Activated naive CD4-positive, alpha-beta T cell treated with Interleukin-2 at 50 U/mL for 16 hours (primary cell): ENCODE data around the gene B4GALT5.
"Not testable (repeated sequence)": the region's sequence is repeated elsewhere in the genome, so short reads cannot be mapped to it uniquely, and the experiment has no call there.

Experiments used
- DNase-seq: peaks from one replicate; pipeline ENCODE4 v3.0.0-alpha.2; 2020

Gene B4GALT5

DNA sequence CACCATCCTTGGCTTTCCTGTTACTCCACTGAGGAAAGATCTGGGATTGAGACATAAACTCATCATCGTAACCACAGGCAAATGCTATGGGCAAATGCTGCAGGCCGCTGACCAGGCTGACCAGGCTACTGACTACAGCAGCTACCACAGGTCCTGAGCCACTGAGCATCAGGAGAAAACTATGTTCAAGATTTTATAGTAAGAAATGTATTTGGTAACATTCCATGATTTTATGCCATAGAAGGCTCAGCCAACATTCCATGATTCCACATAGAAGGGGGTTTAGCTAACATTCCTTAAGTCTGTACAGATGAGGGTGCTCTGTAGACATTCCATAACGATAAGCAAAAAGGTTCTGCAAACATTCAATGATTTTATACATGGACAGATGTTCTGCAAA is 16.1 kb upstream of the B4GALT5 start:
- no peak for DNase-seq

DNA sequence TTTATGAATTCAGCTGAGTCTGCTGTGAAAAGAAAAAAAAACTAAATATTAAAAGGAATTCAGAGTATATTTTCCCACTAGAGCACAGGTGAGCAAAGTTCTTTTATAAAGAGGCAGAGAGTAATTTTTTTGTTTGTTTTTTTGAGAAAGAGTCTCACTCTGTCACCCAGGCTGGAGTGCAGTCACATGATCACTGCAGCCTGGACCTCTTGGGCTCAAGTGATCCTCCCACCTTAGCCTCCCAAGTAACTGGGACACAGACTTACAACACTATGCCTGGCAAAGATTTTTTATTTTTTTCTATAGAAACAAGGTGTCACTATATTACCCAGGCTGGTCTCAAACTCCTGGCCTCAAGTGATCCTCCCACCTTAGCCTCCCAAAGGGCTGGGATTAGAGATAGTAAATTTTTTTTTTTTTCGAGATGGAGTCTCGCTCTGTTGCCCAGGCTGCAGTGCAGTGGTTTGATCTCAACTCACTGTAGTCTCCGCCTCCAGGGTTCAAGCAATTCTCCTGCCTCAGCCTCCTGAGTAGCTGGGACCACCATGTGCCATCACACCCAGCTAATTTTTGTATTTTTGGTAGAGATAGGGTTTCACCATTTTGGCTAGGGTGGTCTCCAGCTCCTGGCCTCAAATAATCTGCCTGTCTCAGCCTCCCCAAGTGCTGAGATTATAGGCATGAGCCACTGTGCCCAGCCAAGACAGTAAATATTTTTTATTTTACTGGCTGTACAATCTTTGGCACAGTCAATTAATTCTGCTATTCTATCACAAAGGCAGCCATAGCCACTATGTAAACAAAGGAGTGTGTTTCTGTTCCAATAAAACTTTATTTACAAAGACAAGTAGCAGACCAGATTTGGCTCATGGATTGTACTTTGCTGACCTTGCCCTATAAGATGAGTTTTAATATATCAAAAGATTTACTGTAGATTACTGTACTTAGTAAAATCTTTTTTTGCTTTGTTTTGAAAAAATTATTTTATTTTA is 14.5 kb upstream of the B4GALT5 start:
- no peak for DNase-seq

DNA sequence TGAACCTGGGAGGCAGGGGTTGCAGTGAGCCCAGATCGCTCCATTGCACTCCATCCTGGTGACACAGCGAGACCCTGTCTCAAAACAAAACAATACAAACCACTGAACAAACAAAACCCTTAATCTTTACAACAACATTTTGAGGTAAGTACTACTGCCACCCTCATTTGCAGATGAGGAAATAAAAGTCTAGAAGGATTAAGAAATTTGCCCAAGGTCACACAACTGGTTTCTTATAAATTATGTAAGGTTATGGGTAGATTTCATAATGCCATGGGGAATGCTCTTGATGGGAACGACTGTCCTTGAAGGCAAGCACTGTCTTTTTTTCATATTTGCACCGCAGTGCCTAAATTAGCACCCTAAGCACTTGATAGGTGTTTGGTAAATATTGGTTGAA is 13.8 kb upstream of the B4GALT5 start:
- no peak for DNase-seq

DNA sequence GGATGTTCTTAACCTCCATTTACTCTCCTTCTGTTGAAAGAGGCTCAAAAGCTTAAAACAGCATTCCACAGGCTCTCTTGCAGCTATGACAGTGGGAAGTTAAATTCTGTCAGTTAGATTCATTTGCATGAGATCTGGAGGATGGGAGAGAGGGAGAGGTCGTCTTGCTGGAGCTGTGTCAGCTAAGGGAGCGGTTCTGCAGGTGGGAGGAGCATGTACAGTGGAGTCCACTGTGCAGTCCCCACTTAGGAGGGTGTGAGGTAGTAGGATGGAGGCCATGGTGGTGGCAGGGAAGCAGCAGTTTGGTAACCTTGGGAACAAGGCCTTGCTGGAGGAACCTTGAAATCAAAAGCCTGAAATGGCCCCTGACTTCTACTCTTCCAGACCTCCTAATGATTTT is 12.0 kb upstream of the B4GALT5 start:
- no peak for DNase-seq

GRCh38 chr20:49725224-49725606 is 11.5 kb upstream of the B4GALT5 start:
- DNase-seq: not testable (repeated sequence)

DNA sequence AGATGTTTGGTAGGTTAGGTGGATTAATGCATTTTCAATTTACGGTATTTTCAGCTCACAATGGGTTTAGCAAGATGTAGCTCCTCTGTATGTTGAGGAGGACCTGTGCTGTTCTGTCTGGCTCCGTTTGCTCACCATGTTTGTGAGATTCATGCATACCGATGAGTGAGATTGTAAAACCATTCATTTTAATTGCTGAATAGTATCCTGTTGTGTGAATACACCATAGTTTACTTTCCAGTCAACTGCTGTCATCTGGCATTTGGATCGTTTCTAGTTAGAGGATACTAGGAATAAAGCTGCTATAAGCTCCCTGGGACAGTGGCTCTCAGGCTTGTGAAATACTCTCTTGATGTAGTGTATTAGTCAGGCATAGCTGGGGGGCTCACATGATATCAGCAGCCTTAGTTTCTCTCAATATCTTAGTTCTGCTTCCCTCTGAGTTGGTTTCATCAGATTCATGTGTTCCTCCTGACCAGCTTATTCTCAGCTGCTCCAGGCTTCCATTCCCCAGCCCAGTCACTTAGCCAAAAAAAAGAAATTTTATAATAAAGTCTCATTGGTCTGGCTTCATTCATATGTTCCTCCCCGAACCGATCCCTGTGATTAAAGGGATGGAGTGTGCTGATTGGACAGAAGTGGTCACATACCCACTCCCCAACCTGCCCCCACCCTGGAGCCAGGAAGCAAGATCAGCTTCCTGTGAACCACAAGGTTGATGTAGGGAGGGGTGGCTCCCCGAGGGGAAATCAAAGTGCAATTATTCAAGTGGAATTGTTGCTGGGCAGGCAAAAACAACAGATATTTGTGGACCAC is 10.9 kb upstream of the B4GALT5 start:
- DNase-seq: no peak

DNA sequence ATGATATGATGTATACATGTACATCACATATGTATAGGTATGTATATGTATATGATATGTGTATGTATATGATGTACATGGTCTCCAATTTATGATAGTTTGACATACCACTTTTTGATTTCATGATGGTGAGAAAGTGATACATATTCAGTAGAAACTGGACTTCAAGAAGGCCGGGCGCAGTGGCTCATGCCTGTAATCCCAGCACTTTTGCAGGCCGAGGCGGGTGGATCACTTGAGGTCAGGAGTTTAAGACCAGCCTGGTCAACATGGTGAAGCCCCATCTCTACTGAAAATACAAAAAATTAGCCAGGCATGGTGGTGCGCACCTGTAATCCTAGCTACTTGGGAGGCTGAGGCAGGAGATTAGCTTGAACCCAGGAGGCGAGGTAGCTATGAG is 10.1 kb upstream of the B4GALT5 start:
- not testable (repeated sequence) for DNase-seq

DNA sequence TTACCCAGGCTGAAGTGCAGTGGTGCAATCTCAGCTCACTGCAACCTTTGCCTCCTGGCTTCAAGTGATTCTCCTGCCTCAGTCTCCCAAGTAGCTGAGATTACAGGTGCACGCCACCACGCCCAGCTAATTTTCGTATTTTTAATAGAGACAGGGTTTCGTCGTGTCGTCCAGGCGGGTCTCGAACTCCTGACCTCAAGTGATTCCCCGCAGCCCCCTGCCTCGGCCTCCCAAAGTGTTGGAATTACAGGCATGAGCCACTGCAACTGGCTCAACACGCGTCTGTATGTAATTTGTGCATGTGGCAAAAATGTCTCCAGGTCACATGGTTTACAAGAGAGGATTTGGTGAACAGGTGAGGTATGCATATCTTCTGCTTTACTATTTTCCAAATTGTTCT is 7.6 kb upstream of the B4GALT5 start:
- not testable (repeated sequence) for DNase-seq

GRCh38 chr20:49715466-49715865 is 1.8 kb upstream of the B4GALT5 start:
- no peak for DNase-seq

DNA sequence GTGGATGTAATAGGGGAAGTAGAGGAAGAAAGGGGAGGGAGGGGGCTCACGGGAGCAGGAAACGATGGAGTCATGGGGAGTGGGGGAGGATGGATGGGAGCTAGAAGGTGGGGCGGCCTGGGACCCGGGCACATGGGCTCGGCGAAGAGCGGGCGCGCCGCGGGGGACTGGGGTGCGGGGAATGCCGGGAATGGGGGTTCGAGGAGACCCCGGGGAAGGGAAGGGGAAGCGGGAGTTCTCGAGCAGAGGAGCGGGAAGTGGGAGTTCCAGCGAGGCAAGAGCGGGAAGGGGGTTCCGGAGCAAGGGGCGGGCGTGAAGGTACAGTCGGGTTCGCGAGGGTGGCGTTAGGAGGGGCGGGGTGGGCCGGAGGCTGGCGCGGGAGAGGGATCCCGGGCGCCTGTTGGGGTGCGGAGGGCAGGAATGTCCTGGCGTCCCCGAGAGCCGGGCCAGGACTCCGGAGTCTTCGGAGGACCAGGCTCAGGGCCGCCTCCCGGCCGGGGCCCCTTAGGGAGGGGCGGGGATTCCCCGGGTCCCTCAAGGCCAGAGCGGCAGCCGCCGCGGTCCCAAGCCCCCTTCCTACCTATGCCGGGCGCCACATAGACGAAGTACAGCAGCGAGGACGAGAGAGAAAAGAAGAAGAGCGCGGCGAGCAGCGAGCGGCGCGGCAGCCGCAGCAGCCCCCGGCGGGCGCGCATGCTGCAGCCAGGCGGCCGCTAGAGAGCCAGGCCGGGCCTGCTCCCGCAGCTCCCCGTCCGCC is 504 bp downstream of the B4GALT5 start:
- peak; percentile 49 for DNase-seq

GRCh38 chr20:49712646-49712995 is 1.1 kb downstream of the B4GALT5 start:
- DNase-seq: no peak

DNA sequence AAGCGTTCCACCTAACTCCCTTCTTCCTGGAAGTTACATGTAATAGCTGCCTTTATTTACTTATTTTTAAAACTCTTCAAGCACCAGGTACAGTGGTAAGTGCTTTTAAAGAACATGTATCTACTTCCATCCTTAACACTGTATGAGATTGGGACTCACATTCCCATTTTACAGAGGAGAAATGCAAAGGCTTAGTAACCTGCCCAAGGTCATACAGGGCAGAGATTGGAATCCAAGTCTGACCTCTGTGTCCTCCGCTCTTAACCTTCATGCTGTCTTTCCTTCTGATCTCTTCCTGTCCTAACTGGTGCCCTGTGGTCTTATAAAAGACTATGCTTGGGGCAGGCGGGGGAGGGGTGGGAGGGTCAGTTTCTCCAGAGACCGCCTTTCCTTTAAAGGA is 1.6 kb downstream of the B4GALT5 start:
- no peak for DNase-seq

DNA sequence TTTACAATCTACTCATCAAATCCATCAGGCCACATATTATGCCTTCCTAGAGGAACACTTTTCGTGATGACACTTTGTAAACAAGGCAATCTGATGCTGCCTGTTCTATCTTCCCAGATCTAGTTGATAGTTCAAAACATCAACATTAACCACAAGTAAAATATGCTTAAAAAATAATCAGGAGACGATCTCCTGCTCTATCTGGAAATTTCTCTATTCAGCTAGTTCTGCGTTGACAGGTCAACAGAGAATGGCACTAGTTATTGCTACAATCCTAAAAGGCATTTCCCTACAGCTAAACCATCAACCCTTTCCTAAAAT is 2.1 kb downstream of the B4GALT5 start:
- DNase-seq: no peak

- no peak for DNase-seq
Observed at GRCh38 chr20:49710971-49711666, 2.6 kb downstream of the B4GALT5 start.

DNA sequence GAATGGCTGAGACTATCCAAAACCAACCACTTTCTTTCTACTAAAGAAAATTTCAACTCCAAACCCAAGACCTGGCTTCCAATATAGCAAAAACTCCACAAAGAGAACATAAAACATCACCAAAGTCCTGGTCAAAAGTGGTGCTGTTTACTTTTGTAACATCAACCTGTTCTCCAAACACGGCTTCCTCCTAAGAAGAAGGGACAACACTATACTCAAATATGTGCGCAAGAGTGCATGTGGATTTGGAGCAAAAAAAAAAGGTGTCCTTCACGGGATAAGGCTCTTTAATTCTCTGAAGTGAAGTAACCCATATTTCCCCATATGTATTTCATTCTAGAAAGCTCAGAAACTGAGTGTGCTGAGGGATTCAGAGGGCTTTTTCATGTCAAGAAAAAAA is 6.6 kb downstream of the B4GALT5 start:
- no peak for DNase-seq

DNA sequence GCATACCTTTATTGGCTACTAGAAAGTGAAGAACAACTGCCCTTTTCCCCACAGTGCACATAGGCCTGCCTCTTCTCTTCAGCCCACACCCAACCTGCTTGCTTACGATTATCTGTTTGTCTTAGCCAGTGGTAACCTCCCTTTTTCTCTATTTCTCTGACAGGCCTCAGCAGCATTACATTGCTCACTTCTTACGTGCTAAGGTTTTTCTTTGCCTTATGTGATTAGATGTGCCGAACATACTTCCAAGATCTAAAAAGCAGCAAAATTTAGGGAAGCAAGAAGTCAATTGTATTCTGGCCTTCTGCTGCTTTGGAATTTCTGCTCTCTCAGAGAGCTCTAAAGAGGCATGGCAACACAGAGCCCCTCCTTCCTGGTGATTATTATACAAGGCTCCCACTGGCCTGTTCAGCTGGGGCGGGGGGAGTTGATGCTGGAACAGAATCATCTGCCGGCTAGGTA is 7.0 kb downstream of the B4GALT5 start:
- DNase-seq: no peak

GRCh38 chr20:49705893-49706292 is 7.8 kb downstream of the B4GALT5 start:
- DNase-seq: not testable (repeated sequence)

DNA sequence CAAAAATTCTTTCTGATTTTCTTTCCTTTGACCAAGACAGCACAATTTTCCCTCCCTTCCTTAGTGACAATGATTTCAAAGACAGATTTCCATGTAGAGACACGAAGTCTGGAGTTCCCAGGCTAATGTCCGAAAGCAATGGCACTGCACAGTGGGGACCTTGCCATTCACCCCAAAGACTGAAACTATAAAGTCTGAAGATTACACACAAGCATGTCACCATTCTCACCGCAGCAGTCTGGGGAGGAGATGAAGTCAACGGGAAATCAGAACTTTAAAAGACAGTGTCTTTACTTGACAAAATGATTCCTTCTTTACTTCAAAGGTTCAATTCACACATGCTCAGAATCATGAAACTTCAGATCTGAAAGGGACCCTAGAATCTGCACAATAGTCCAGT is 8.3 kb downstream of the B4GALT5 start:
- DNase-seq: no peak

- no peak for DNase-seq
Observed at GRCh38 chr20:49704932-49705336, 8.7 kb downstream of the B4GALT5 start.

DNA sequence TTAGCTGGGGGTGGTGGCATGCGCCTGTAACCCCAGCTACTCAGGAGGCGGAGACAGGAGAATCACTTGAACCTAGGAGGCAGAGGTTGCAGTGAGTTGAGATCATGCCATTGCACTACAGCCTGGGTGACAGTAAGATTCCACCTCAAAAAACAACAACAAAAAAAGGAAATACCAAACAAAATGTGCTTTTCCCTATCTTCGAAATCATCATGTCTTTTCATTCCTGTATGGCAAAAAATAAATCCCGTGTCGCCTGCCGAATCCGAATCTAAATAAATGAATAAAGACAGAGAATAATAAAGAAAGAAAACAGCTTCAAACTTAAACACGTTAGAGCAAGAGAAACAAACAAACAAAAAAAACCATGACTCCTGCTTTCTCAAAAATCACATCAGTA is 11.8 kb downstream of the B4GALT5 start:
- no peak for DNase-seq

DNA sequence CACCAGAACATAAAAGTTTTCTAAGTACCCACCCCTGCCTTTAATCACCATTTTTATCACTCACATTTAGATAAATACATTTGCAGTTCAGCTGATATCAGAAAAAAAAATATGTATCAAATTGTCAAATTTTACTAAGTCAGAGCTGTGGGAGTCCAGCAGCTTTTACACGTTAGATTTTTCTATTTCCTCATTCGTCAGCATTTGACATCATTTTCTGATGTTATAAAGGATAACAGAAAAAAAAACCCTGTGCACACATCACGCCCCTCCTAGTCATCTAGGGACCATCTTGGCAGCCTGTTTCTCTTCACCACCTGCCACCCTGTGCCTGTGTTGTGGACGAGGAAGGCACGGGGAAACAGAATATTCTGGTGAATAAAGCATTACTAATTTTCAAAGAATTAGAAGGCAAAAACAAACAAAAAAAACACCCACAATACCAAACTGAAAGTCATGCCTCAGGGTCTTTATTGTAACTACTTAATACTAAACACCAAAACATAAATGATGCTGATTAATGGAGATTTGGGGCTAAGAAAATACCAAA is 12.4 kb downstream of the B4GALT5 start:
- peak; percentile 62 for DNase-seq
